ENCODE measurements around the gene HMGB2. TPM values are rescaled to one million over a fixed set of nuclear protein-coding genes. Genes with fewer than 3 reads are reported as not detected.

The HMGB2 gene
- total RNA-seq (2014; rRNA removed; shearing (Covaris generic)), result 153 and 219 TPM in 2 replicates

DNA sequence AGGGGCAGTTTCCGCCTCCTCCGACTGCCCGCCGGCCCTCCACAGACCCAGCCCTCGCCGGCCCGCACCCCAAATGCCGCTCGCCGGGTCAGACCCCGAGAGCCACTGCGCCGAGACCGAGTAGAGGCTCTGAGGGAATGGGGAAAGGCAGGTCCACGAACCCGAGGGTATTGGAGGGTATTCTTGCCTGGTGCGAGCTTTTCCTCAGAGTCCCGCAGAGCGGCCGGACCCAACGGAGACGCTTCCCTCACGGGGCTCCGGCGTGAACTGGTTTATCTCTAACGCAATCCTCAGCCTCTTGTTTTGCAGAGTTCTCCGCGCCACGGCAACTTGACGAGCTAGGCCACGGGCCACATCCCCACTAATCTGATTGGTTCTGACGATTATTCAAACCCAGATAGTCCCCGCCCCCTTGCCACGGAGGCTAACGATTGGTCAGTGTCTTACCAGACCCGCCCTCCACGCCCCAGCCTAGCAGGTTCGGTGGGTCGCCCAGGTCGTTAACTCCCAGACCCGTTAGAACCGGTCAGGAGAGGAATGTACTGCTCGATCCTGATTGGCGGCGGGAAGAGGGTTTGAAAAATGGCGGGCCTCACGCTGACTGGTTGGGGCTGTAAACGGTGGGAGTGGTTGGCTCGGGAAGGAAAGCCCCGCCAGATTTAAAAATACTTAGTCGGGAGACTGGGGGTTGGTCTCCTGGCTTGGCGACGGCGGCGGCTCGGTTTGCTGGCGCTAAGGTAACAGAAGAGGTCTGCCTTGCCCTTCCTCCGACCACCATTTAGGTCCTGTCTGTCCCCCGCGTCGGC is at the start of gene HMGB2:
TSS of gene HMGB2 (minus strand) at position 274 of the 806 bp plus-strand sequence. CDS start 709 bp downstream, outside the sequence.
- peak; percentile 100 for DNase-seq (ENCODE audit: low spot score)

DNA sequence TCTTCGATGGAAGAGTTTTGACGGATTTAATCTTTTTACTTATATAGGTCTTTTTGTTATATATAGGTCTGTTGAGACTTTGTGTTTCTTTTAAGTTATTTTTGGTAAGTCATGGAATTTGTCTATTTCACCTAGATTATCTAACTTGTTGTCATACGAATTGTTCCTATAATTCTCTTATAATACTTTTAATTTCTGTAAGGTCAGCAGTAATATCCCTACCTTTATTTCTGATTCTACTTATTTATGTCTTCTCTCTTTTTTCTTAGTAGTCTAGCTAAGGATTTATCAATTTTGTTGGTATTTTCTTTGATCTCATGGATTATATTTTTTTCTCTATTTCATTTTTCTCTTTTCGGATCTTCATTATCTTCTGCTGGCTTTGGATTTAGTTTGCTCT is 48.2 kb upstream of the HMGB2 start:
- DNase-seq (ENCODE audit: low spot score), result no peak

DNA sequence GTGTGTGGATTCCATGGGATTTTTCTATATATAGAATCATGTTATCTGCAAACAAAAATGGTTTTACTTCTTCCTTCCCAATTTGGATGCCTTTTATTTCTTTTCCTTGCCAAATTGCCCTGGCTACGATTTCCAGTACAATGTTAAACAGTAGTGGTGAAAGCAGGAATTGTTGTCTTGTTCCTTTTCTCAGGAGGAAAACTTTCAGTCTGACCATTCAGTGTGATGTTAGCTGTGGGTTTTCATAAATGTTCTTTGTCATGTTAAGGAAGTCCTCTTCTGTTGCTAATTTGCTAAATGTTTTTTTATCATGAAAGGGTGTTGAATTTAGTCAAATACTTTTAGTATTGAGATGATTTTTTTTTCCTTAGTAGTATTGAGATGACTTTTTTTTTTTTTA is 47.5 kb upstream of the HMGB2 start:
- DNase-seq (ENCODE audit: low spot score), result no peak

DNA sequence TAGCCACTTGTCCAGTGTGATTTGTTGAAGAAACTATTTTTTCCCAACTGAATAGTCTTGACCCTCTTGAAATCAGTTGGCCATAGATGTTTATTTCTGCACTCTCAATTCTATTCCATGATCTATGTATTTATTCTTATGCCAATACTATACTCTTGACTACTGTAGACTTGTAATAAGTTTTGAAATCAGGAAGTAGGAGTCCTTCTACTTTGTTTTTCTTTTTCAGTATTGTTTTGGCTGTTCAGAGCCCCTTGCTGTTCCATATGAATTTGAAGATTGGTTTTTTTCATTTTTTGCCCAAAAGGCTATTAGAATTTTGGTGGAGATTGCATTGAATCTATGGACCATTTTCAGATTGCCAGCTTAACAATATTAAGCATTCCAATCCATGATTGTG is 46.8 kb upstream of the HMGB2 start:
- DNase-seq (ENCODE audit: low spot score), result no peak

DNA sequence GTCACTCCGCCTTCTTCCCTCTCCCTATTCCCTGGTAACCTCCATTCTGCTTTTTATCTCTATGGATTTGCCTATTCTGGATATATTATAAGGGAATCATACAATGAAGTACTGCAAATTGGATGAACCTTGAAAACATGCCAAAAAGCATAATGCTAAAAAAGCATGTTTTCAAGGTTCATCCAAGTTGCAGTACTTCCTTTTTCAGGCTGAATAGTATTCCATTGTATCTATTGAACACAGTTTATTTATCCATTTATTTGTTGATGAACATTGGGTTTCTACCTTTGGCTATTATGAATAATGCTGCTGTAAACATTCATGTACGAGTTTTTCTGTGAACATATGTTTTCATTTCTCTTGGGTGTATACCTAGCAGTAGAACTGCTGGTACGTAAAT is 45.8 kb upstream of the HMGB2 start:
- DNase-seq (ENCODE audit: low spot score), result no peak

DNA sequence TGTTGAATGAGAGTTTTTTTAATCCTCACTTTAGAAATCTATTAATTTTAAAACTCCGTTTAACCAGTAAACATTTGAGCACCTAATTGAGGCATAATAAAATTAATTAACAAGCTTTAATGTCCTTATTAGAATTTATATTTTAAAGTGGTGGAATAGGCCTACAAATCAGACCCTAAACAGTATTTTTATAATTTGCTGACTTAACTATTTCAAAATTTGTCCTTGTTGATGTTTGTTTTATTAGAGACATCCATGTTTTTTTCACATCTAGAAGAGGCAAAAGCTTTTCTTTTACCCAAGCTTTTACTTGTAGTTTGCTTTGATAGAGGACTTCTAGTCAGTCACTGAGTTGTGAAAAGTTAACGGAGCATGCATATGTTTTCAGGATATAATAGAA is 40.4 kb upstream of the HMGB2 start:
- no peak for DNase-seq (ENCODE audit: low spot score)

DNA sequence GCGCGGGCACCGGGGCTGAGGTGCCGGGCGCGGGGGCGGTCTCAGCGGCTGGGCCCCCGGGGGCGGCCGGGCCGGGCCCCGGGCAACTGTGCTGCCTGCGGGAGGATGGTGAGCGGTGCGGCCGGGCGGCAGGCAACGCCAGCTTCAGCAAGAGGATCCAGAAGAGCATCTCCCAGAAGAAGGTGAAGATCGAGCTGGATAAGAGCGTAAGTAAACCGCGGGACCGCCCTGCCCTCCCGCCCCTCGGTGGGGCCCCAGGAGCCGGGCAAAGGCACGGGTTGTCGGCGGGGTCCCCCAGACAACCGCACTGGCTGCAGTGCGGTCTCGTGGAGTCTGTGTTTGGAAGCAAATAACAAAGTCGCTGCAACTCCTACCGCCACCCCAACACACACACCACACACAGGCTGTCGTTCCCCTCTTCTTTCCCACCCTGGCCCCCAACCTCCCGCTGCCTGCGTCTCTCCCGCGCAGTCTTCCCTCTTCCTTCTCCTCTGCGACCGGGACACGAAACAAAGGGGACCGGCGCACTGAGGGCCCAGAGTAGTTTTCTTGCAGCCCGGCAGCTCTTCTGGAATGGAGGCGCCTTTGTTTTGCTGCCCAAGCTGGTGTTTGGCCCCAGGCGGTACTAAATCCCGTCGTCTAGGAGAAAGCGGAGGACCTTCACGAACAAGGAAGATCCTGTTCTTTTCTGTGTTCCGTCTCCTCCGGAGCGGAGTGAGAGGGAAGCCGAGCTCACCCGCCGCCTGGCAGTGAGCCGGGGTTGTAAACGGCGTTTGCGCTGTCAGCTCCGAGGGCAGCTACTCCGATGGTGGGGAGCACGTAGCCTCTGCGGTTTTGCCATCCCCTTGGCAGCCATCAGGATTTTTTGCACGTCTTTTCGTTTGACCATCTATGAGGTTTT is 37.4 kb upstream of the HMGB2 start:
- DNase-seq (ENCODE audit: low spot score), result peak; percentile 41

DNA sequence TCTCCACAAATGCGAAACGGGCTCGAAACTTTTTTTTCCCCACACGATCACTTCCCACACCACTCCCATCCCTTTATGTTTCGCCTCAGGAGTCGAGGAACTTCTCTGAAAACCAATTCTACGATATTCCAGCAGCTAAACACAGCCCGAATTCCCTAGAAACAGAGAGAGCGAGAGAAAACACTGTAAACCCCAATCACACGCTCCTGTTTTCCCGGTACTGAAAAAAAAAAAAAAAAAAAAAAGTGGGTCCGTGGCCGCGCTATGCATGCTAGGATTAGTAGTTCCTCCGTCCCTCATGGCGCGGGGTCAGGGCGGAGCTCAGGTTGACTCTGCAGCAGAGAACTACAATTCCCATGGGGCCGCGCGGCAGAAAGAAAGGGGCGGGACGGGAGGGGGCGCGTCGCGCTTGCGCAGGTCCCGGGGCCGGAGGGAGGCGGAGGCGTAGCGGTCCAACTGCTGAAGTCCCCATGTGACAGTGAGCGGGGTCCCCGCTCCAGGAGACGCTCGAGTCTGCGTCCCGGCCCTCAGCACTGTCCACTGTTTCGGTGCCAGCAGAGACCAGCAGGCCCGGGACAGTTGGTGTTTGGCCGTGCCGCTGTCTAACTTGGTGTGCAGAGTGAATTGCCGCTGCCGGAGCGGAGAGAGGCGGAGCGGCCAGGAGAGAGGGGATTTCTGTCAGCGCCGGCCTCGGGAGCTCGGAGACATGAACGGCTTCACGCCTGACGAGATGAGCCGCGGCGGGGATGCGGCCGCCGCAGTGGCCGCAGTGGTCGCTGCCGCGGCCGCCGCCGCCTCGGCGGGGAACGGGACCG is 36.5 kb upstream of the HMGB2 start, which contains the start of gene SAP30:
TSS of gene SAP30 (plus strand) at position 478 of the 815 bp plus-strand sequence. CDS start at position 707, 229 bp downstream.
- DNase-seq (ENCODE audit: low spot score), result peak; percentile 97

DNA sequence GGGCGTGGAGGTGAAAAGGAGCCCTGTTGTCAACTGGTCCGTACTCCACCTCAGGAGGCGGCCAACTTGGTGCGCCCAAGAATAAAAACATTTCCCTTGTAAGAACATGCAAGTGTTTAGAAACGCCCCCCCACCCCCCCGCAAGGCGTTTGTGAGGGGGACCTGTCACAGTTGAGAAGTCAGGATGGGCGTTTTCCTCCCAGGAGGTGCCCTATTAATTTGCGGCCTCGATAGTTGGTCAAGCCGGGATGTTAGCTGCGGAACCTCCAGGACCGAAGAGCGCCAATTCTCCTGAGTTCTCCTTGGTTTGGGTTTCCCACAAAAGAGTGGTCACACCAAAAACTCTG is 35.9 kb upstream of the HMGB2 start:
- DNase-seq (ENCODE audit: low spot score), result no peak

DNA sequence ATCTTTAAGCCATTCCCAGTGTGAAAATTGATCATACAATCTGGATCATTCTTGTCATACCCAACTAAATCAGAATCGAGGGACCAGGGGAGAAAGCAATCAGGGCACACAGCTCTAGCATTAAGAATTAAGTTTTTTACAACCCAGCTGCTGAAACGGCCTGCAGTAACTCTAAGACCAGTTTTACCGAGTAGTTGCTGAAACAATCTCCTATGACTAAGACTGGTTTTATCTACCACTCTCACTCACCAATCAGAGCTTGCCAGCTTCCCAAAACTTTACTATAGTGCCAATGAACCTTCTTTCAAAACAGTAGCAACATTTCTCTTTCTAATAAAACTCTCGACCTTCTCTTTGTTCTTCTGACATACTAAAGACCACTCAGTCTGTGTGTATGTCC is 33.8 kb upstream of the HMGB2 start:
- DNase-seq (ENCODE audit: low spot score), result no peak

DNA sequence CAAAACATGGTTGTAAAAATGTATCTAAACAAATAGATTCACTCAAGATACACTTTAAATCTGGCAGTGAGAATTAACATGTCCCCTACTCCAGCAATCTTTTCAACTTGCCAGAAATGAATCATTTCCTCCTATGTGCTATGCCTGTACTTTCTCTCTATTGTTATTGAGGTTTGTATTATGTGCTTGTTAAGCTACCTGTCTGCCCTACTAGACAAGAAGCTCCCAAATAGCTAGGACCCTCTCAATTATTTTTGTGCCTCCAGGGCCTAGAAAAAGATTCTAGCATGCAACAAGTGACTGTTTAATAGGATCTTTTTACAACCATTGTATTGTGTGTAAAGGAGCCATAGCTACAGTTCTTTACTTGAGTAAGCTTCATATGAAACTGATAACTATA is 33.1 kb upstream of the HMGB2 start:
- no peak for DNase-seq (ENCODE audit: low spot score)

DNA sequence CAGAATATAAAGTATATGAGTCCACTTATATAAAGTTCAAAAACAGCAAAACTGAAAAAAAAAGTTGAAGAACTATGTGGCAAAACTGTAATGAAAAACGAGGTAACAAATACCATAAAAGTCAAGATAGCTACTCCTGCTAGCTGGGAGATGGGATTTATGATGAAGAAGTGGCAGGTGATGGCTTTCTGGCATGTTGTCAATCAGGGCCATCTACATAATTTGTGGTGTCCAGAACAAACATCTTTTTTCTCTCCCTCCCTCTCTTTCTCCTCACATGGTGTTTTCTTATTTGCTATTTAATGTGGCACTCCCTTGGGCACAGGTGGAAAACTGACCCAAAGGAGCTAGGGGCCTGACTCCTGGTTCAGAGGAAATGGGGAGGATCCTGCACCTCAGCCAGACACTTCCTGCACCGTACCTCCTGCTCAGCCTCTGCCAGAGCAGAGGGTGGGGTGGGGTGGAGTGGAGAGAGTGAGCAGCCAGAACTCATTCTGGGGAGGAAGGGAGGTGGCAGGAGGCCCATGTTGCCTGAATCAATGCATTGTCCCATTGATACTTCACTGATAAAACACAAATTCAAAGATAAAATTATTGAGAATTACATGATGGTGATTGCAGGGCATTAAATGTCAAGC is 31.3 kb upstream of the HMGB2 start:
- no peak for DNase-seq (ENCODE audit: low spot score)

DNA sequence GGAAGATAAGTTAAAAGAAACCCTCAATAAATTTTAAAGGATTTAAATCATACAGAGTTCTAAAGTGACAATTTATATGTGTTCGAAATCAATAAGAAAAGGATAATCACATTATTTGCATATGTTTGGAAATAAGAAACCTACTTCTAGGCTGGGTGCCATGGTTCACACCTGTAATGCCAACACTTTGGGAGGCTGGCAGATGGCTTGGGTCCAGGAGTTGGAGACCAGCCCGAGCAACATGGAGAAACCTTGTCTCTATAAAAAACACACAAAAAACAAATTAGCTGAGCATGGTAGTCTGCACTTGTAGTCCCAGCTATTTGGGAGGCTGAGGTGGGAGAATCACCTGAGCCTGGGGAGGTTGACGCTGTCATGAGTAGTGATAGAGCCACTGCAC is 28.5 kb upstream of the HMGB2 start:
- no peak for DNase-seq (ENCODE audit: low spot score)

DNA sequence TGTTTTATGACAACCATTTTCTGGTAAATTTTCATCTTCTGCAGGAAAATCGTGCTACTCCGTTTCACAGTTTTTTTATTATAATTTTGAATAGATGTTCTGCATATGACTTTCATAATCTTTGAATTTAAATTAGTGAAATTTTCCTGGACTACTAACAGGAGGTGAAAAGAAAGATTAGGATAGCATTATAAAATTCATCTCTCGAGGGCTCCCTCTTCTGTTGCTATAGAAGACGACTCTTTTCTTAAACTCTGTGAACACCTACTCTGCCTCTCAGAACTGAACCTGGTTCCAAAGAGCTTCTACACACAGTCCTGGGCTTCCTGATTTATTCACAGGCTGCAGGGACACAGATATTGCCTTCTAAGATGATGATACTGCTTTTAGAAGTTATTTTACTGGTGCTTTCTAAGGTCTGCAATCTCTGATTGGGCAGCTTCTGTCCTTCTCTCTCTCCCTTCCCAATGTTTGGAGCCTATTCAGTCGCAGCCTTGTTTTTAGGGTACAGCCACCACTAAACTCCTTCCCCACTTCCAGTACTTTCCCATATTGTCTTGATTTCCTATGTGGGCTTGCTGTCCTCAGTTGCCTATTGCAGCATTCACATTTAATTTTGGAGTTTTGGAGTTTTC is 26.5 kb upstream of the HMGB2 start:
- no peak for DNase-seq (ENCODE audit: low spot score)

DNA sequence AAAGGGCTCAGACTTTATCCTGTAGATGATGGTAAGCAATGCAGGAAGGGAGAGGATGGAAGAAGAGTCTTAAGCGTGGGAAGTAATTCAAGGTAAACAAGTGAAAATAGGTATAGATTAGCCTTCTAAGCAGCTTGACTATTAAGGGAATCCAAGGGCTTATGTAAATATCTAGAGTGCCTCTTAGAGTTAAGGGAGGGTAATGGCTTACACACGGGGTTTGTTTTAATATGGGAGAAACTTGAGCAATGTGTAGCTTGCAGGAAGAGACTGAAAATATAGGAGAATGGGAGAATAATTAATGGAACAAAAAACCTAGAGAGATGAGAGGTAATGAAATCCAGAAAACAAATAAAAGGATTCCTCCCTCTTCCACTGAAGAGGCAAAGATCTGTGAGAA is 23.8 kb upstream of the HMGB2 start:
- no peak for DNase-seq (ENCODE audit: low spot score)

DNA sequence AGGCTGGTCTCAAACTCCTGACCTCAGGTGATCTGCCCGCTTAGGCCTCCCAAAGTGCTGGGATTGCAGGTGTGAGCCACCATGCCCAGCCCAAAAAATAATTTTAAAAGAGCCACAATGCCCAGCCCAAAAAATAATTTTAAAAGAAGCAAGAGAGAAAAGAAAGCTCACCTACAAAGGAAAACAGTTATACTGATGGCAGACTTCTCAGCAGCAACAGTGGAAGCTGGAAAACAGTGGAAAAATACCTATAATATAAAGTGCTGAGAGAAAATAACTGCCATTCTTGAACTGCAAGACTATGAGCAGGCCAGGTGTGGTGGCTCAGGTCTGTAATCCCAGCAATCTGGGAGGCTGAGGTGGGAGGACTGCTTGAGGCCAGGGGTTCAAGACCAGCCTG is 13.3 kb upstream of the HMGB2 start:
- DNase-seq (ENCODE audit: low spot score), result no peak

DNA sequence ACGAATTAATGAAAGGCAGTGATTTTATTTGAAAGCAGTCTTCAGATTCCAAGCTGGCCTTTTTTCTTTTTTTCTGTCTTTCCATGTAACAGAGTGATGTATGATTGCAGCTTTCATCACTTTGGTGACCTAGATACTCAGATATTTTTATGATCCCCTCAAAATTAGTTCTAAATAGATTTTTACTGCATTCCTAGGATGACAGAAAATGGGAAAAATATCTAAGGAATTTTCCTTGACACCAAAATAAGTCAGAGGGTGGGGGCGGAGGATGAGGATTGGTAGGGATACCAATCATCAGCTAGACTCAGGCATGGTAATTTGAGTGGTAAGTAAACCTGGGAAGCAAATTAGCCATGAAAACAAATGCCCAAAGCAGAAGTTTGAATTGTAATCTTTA is 11.9 kb upstream of the HMGB2 start:
- DNase-seq (ENCODE audit: low spot score), result no peak

DNA sequence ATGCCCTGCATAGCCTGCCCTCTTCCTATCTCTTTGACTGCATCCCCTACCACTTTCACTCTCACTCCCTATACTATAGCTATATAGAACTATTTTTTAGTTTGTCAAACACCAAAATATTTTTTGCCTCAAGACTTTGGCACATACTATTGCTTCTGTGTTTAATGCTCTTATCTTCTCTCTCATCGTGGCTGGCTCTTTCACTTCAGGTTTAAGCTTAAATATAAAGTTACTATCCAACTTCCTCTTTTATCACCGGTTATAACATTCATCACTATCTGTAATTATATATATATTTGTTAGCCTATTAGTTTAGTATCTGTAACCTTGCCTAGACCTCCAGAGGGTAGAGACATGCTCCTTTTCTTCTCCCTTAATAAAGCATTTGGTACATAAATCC is 11.5 kb upstream of the HMGB2 start:
- no peak for DNase-seq (ENCODE audit: low spot score)

DNA sequence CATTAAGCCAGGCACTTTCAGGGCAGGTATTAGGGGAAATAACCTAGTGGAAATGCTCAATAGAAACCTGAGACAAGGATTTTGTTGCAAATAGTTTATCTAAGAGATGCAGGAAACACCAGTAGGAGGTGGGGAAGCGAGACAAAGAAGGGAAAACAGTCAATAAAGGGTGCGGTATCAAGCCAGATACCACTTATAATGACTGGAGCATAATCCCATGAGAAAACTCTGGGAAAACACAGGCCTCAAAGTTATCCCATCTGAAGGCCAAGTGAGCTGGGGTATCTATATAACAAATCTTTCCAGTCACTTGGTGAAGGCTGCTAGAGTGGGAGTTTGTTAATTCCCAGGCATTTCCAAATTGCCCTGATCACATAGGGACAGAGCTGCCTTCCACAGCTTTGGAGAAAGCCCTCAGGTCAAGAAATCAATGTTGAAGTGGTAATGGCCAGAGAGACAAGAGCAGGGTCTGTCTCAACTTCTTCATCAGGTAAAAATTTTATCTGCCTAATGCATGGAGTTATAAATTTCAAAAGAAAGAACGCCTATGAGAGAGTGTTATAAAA is 9.8 kb upstream of the HMGB2 start:
- no peak for DNase-seq (ENCODE audit: low spot score)

DNA sequence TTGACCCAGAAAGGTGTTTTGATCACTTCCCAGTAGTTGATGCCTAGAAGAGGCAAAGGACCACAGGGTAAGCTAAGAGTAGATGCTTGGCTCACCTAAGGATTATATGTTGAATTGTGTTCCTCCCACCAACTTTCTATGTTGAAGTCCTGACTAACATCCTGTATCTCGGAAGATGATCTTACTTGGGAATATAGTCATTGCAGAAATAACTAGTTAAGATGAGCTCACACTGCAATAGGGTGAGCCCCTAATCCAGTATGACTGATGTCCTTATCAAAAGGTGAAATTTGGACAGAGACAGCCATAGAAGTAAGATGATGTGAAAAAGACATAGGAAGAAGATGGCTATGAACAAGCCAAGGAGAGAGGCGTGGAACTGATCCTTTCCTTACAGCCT is 3.3 kb upstream of the HMGB2 start:
- no peak for DNase-seq (ENCODE audit: low spot score)
